Lower leg skin (tissue), 3 donors: ENCODE measurements around the gene NECAB2.

ENCODE experiments used
- POLR2A ChIP-seq, 2 donors: fragments of 450-650 bp; IDR thresholded peaks; one replicate each; pipeline ENCODE4 v1.6.1; 2016 to 2017; ENCODE audit warnings: antibody characterized with exemption in 2 of 2, mild to moderate bottlenecking in 1 of 2, moderate library complexity in 1 of 2
- TF ChIP-seq, protein P1 (sequence below), 3 donors: fragments of 450-650 bp; IDR thresholded peaks; one replicate each; pipeline ENCODE4 v1.5.1; 2016; ENCODE audit warnings: antibody characterized with exemption in 3 of 3, mild to moderate bottlenecking in 3 of 3, moderate library complexity in 2 of 3

DNA sequence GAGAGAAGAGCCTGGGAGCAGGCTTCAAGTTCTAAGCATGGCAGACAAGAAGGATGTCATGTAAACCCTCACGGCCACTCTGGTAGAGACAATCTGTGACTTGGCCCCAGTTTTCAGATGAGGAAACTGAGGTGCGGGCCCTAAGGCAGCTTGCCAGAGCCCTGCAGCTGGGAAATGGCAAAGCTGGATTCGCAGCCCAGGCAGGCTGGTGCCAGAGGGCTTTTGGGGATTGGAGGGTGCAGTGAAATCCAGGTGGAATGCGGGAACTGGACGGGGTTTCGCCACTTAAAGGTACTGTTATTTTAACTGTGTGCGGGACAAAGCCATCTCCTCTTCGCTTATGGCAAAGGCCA lies 15.5 kb upstream of the NECAB2 start:
- TF ChIP-seq, protein P1, sequence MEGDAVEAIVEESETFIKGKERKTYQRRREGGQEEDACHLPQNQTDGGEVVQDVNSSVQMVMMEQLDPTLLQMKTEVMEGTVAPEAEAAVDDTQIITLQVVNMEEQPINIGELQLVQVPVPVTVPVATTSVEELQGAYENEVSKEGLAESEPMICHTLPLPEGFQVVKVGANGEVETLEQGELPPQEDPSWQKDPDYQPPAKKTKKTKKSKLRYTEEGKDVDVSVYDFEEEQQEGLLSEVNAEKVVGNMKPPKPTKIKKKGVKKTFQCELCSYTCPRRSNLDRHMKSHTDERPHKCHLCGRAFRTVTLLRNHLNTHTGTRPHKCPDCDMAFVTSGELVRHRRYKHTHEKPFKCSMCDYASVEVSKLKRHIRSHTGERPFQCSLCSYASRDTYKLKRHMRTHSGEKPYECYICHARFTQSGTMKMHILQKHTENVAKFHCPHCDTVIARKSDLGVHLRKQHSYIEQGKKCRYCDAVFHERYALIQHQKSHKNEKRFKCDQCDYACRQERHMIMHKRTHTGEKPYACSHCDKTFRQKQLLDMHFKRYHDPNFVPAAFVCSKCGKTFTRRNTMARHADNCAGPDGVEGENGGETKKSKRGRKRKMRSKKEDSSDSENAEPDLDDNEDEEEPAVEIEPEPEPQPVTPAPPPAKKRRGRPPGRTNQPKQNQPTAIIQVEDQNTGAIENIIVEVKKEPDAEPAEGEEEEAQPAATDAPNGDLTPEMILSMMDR (IDR thresholded peaks at IDR 0.05) = no peak
- TF ChIP-seq POLR2A (IDR thresholded peaks at IDR 0.05) = no peak
